ENCODE data around the gene ATP11B. TPM values are rescaled to one million over a fixed set of nuclear protein-coding genes. Genes with fewer than 3 reads are reported as not detected.

ATP11B gene
- total RNA-seq, 1 experiment from 2014 or later, result 84.0 TPM

- DNase-seq, result no peak
- Mint-ChIP-seq H3K9me3 (ENCODE audit: low read depth, unreplicated experiment) (no peaks in the 10 kb centered on the region), H3K4me1 (ENCODE audit: low read depth, unreplicated experiment) (no peaks in the 10 kb centered on the region), H3K27me3 (ENCODE audit: unreplicated experiment) (no peaks in the 10 kb centered on the region), H3K36me3 (ENCODE audit: insufficient read depth, unreplicated experiment) (no peaks in the 10 kb centered on the region), H3K4me3 (ENCODE audit: low read depth, unreplicated experiment) (no peak overlapping the region), H3K27ac (ENCODE audit: unreplicated experiment) (no peak overlapping the region)
- no TSS peak for BruUV-seq (replicated peaks)
- CTCF ChIA-PET, result no interaction called here
- intact Hi-C loops (cut with micrococcal nuclease; ENCODE audit: unreplicated experiment), result no loop called here
- no peak for TF ChIP-seq CTCF (IDR thresholded peaks at IDR 0.05; ENCODE audit: unreplicated experiment)
These were observed 8.8 kb upstream of the ATP11B start for GRCh38 chr3:182784542-182784941.

GRCh38 chr3:182785142-182785541, 8.2 kb upstream of the ATP11B start:
- H3K9me3 Mint-ChIP-seq (ENCODE audit: low read depth, unreplicated experiment), result no peaks in the 10 kb centered on the region
- H3K27ac Mint-ChIP-seq (ENCODE audit: unreplicated experiment), result no peak overlapping the region
- intact Hi-C loops (cut with micrococcal nuclease; ENCODE audit: unreplicated experiment), result no loop called here
- no peaks in the 10 kb centered on the region for H3K36me3 Mint-ChIP-seq (ENCODE audit: insufficient read depth, unreplicated experiment)
- H3K4me3 Mint-ChIP-seq (ENCODE audit: low read depth, unreplicated experiment), result no peak overlapping the region
- TF ChIP-seq CTCF (IDR thresholded peaks at IDR 0.05; ENCODE audit: unreplicated experiment), result no peak
- DNase-seq, result no peak
- CTCF ChIA-PET, result no interaction called here
- H3K4me1 Mint-ChIP-seq (ENCODE audit: low read depth, unreplicated experiment), result no peaks in the 10 kb centered on the region
- no TSS peak for BruUV-seq (replicated peaks)
- H3K27me3 Mint-ChIP-seq (ENCODE audit: unreplicated experiment), result no peaks in the 10 kb centered on the region

GRCh38 chr3:182785756-182786155, 7.5 kb upstream of the ATP11B start:
- Mint-ChIP-seq H3K9me3 (ENCODE audit: low read depth, unreplicated experiment) (no peaks in the 10 kb centered on the region), H3K27me3 (ENCODE audit: unreplicated experiment) (no peaks in the 10 kb centered on the region), H3K36me3 (ENCODE audit: insufficient read depth, unreplicated experiment) (no peaks in the 10 kb centered on the region), H3K4me3 (ENCODE audit: low read depth, unreplicated experiment) (no peak overlapping the region), H3K4me1 (ENCODE audit: low read depth, unreplicated experiment) (no peaks in the 10 kb centered on the region), H3K27ac (ENCODE audit: unreplicated experiment) (no peak overlapping the region)
- BruUV-seq (replicated peaks), result no TSS peak
- CTCF ChIA-PET, result no interaction called here
- TF ChIP-seq CTCF (IDR thresholded peaks at IDR 0.05; ENCODE audit: unreplicated experiment), result no peak
- intact Hi-C loops (cut with micrococcal nuclease; ENCODE audit: unreplicated experiment), result no loop called here
- no peak for DNase-seq

- Mint-ChIP-seq H3K27me3 (ENCODE audit: unreplicated experiment) (no peaks in the 10 kb centered on the region), H3K27ac (ENCODE audit: unreplicated experiment) (no peak overlapping the region), H3K9me3 (ENCODE audit: low read depth, unreplicated experiment) (no peaks in the 10 kb centered on the region), H3K36me3 (ENCODE audit: insufficient read depth, unreplicated experiment) (no peaks in the 10 kb centered on the region), H3K4me1 (ENCODE audit: low read depth, unreplicated experiment) (no peaks in the 10 kb centered on the region), H3K4me3 (ENCODE audit: low read depth, unreplicated experiment) (no peak overlapping the region)
- TF ChIP-seq CTCF (IDR thresholded peaks at IDR 0.05; ENCODE audit: unreplicated experiment), result no peak
- no TSS peak for BruUV-seq (replicated peaks)
- CTCF ChIA-PET, result no interaction called here
- DNase-seq, result no peak
- intact Hi-C loops (cut with micrococcal nuclease; ENCODE audit: unreplicated experiment), result no loop called here
These were observed 6.6 kb upstream of the ATP11B start for GRCh38 chr3:182786564-182787196.

Data from Calu3 (cell line).